NT2/D1 (cell line): ENCODE measurements around the gene DNMT3L.

Experiments
- SUZ12 ChIP-seq: IDR thresholded peaks from 2 replicates; pipeline ENCODE4 v1.6.1; 2011; ENCODE audit not compliant: insufficient read length, insufficient read depth; ENCODE audit errors: extremely low read depth
- YY1 ChIP-seq: IDR thresholded peaks from 2 replicates; pipeline ENCODE4 v1.6.1; 2011; ENCODE audit not compliant: insufficient read length, insufficient read depth
- ZNF274 ChIP-seq: IDR thresholded peaks from 2 replicates; pipeline ENCODE4 v1.6.1; 2011; ENCODE audit warnings: mild to moderate bottlenecking, low read depth, low read length

GRCh38 chr21:44258056-44258725 lies 3.5 kb downstream of the DNMT3L start:
- TF ChIP-seq SUZ12 (no peak), YY1 (no peak), ZNF274 (no peak)
